Right lobe of liver (tissue), 6 donors: ENCODE results near the gene INVS. TPM values are rescaled to one million over a fixed set of nuclear protein-coding genes. Genes with fewer than 3 reads are reported as not detected.

ENCODE experiments used
- ATAC-seq, 4 donors: fragments of 200-7000 bp; cut with Tn5 transposase; one replicate each; pipeline ENCODE4 v1.9.1; 2020; ENCODE audit warnings: mild to moderate bottlenecking in 4 of 4, moderate library complexity in 4 of 4
- DNase-seq, 3 donors: peaks; one replicate each; pipeline ENCODE4 v3.0.0-alpha.2; 2020
- H3K27ac ChIP-seq, 3 donors: fragments of 200-600 bp; one replicate each; pipeline ENCODE4 v1.8.0; 2022
- H3K27me3 ChIP-seq, 2 donors: fragments of 200-600 bp; one replicate each; pipeline ENCODE4 v1.8.0; 2022
- H3K36me3 ChIP-seq, 4 donors: fragments of 200-600 bp; sonication (generic) in 1 of 4; one replicate each; pipeline versions ENCODE4 v1.5.1 to v1.8.0; 2017 to 2022; ENCODE audit warnings: control low read depth in 1 of 4
- H3K4me1 ChIP-seq, 4 donors: fragments of 200-600 bp; sonication (generic) in 1 of 4; one replicate each; pipeline versions ENCODE4 v1.5.1 to v1.8.0; 2017 to 2022; ENCODE audit warnings: control low read depth in 1 of 4
- H3K4me3 ChIP-seq, 3 donors: fragments of 200-600 bp; one replicate each; pipeline ENCODE4 v1.8.0; 2022
- H3K9me3 ChIP-seq, 4 donors: fragments of 200-600 bp; sonication (generic) in 1 of 4; one replicate each; pipeline versions ENCODE4 v1.5.1 to v1.8.0; 2017 to 2022; ENCODE audit warnings: control low read depth in 1 of 4
- POLR2A ChIP-seq: fragments of 450-650 bp; IDR thresholded peaks from one replicate; pipeline ENCODE4 v1.6.1; 2017; ENCODE audit warnings: antibody characterized with exemption, mild to moderate bottlenecking
- WGBS: methylation state at CpG from one replicate; pipeline ENCODE4 v1.1.6; 2018; ENCODE audit warnings: low coverage, low lambda C conversion rate; ENCODE audit not compliant: insufficient coverage; ENCODE audit errors: missing lambda C conversion rate; 5-methylcytosine and 5-hydroxymethylcytosine counted together
- intact Hi-C, 2 donors: fragments of 100-400 bp; cut with DNase I; formaldehyde crosslinking; loops; one replicate each; pipeline versions ENCODE4 v1.11.2 to v1.14.1; 2022
- small RNA-seq, 2 experiments: library from RNA; depleted of rRNA; stranded (forward); fragments of <200 nt; gene quantifications; one replicate each; pipeline ENCODE3, GENCODE V24; 2016
- total RNA-seq, 6 experiments: library from RNA; depleted of rRNA in 2 of 6; stranded (reverse); fragments of >200 nt in 2 of 6; fragmentation: NEBNext Ultra II Directional in 3 of 6; extraction: Animal tissue kit (Norgen Biotek cat#: 25700) in 3 of 6; gene quantifications; one replicate each; pipeline versions ENCODE4 v1.1.0 to v1.2.4, GENCODE V29; 2016 to 2023
- TF ChIP-seq, protein P1 (sequence below), 4 donors: fragments of 200-600 bp in 3 of 4; fragments of 450-650 bp in 1 of 4; IDR thresholded peaks; one replicate each; pipeline versions ENCODE4 v1.5.1 to v1.8.0; 2016 to 2022; ENCODE audit warnings: antibody characterized with exemption in 4 of 4, mild to moderate bottlenecking in 2 of 4
- donor health status: DM: no; HTN: yes; CAD: no.
- donor health status: DM: no; HTN: no; CAD: no.
- donor health status: DM: no; HTN: no; CAD: no.
- donor health status: DM: no; HTN: yes; CAD: no.
- donor health status: DM: no; HTN: yes; CAD: no.

Gene INVS
- total RNA-seq, 6 experiments from 2014 or later = 10.6 to 23.2 (median 16.8) TPM

DNA sequence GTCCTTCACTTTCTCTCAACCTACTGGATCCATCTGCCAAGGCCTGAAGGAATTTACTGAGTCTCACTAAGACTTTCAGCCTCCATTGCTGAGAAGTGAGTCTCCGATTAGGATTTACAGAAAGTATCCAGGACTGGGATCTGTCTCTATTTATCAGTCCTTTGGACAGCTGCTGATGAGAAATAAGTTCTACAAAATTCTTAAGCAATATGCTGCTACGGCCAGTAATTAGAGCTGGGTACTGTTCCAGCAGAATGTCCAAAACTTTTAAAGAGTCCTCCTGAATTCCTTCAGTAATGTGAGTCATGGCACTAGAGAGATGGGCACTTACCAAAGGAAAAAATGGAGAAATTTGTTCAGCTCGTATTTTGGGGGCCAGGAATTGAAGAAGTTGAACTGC, 247.8 kb downstream of the INVS start:
- 70% methylated on average over 3 of the region's 3 CpGs for WGBS
- no peak for DNase-seq
- no peak for ATAC-seq
- Histone ChIP-seq H3K4me3 (no peak overlapping the region), H3K27me3 (no peaks in the 10 kb centered on the region), H3K27ac (no peak overlapping the region), H3K4me1 (peaks cover 0 to 6% (median 3%) of the 10 kb centered on the region in 4 donors), H3K36me3 (peaks cover 0 to 7% (median under 1%) of the 10 kb centered on the region in 4 donors), H3K9me3 (no peaks in the 10 kb centered on the region)
- intact Hi-C loops = no loop called here
- TF ChIP-seq, protein P1, sequence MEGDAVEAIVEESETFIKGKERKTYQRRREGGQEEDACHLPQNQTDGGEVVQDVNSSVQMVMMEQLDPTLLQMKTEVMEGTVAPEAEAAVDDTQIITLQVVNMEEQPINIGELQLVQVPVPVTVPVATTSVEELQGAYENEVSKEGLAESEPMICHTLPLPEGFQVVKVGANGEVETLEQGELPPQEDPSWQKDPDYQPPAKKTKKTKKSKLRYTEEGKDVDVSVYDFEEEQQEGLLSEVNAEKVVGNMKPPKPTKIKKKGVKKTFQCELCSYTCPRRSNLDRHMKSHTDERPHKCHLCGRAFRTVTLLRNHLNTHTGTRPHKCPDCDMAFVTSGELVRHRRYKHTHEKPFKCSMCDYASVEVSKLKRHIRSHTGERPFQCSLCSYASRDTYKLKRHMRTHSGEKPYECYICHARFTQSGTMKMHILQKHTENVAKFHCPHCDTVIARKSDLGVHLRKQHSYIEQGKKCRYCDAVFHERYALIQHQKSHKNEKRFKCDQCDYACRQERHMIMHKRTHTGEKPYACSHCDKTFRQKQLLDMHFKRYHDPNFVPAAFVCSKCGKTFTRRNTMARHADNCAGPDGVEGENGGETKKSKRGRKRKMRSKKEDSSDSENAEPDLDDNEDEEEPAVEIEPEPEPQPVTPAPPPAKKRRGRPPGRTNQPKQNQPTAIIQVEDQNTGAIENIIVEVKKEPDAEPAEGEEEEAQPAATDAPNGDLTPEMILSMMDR (IDR thresholded peaks at IDR 0.05) = no peak
- TF ChIP-seq POLR2A = no peak

DNA sequence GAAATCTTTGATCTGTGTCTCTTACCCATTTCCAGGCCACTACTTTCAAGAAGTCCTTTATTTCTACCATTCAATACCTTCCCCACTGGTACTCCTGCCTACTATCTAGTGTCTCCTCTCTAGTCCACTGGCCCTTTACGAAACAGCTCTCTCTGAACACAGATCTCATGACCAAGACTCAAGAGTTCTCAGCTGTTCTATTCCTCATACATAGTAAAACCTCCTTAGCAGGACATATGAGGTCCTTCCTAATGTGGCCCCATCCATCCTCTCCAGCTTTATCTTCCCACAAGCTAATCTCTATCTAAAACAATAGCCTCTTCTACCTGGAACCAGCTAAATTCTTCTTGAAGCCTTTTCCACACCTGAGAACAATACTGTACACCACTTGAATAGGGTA, 251.1 kb downstream of the INVS start:
- intact Hi-C loops = no loop called here
- H3K27me3 ChIP-seq = no peaks in the 10 kb centered on the region
- H3K9me3 ChIP-seq = no peaks in the 10 kb centered on the region
- DNase-seq = no peak
- peaks cover 0 to 7% (median under 1%) of the 10 kb centered on the region in 4 donors for H3K36me3 ChIP-seq
- H3K4me1 ChIP-seq = peaks cover 0 to 10% (median 4%) of the 10 kb centered on the region in 4 donors
- ATAC-seq = no peak
- WGBS = 100% methylated on average over 1 of the region's 1 CpG
- TF ChIP-seq POLR2A = no peak
- TF ChIP-seq, protein P1 (IDR thresholded peaks at IDR 0.05) = no peak
- no peak overlapping the region for H3K4me3 ChIP-seq
- no peak overlapping the region for H3K27ac ChIP-seq

Small RNA genes lying within 50 kb of the gene (small RNA-seq; reads per million reads assigned to genes)
- gene RN7SL75P = 0 reads per million in 2 experiments

Other genes with a start within 250 kb of the INVS start
- 10 to 100 TPM; 19.9 to 28.2 (median 23.2) TPM for gene STX17, start 192.6 kb upstream of the INVS start, total RNA-seq
- gene ERP44, start 243 bp upstream of the INVS start, total RNA-seq = 10 to 100 TPM; 16.8 to 21.4 (median 18.5) TPM